ENCODE results near the gene LRRC56.

LRRC56 gene

GRCh38 chr11:598005-598680, 60.8 kb downstream of the LRRC56 start:
- no peak for DNase-seq (ENCODE audit: low read depth)

DNA sequence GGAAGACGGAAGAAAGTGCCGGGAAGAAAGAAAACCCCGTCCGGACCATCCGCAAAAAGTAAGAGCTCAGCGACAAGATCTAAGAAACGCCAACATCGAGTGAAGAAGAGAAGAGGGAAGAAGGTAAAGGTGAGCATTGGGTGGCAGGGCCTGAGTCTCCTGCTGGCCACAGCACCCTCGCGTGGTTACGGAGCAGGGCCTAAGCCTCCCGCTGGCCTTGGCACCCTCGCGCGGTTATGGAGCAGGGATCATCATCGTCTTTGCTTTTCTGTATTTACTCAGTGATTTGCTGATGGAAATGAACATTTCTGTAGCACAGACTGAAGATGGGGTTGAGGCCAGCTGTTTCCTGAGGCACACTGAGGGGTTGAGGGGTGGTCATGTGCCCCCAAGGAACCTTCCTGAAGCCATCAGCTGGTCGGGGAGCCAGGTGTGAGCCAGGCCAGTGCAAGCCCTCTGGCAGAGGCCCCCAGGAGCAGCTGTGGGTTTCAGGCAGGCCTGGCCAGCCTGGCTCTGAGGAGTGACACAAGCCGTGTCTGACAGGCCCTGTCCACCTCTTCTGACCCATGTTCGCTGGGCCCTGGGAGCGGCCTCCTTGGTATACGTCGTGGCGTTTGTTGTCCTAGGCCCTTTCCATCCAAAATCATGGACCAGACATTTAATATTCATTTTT, 64.4 kb downstream of the LRRC56 start:
- no peak for DNase-seq (ENCODE audit: low read depth)

DNA sequence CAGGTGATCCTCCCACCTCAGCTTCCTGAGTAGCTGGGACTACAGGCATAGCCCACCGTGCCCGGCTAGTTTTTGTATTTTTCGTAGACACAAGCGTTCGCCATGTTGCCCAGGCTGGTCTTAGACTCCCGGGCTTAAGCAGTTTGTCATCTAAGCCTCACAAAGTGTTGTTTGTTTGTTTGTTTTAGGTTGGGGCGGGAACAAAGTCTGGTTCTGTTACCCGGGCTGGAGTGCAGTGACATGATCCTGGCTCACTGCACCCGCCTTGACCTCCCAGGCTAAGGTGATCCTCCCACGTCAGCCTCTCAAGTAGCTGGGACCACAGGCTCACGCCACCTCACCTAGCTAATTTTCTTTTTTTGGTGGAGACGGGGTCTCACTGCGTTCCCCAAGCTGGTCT, 65.8 kb downstream of the LRRC56 start:
- DNase-seq (ENCODE audit: low read depth): no peak

All from T follicular helper cell (primary cell).